Measurements from ENCODE around the gene EHMT1.

EHMT1 gene

GRCh38 chr9:137660144-137660543 lies 41.3 kb downstream of the EHMT1 start:
- H3K27ac ChIP-seq (ENCODE audit: low read depth in 2 of 2, low read length in 2 of 2), result no peak overlapping the region

GRCh38 chr9:137663584-137663983 lies 44.8 kb downstream of the EHMT1 start:
- H3K9me3 ChIP-seq (ENCODE audit: control insufficient read depth in 2 of 2, low read length in 2 of 2), result no peaks in the 10 kb centered on the region
- H3K36me3 ChIP-seq (ENCODE audit: control insufficient read depth in 2 of 2, insufficient read depth in 2 of 2, low read length in 2 of 2), result no peaks in the 10 kb centered on the region
- no peak overlapping the region for H3K4me3 ChIP-seq (ENCODE audit: low read length in 2 of 2)
- H3K9ac ChIP-seq (ENCODE audit: low read depth in 1 of 2, low read length in 2 of 2), result no peak overlapping the region
- H3K27ac ChIP-seq (ENCODE audit: low read depth in 2 of 2, low read length in 2 of 2), result no peak overlapping the region
- no peaks in the 10 kb centered on the region for H3K27me3 ChIP-seq (ENCODE audit: control insufficient read depth in 2 of 2, insufficient read depth in 2 of 2, low read length in 2 of 2)
- H3K4me1 ChIP-seq (ENCODE audit: control insufficient read depth in 2 of 2, insufficient read depth in 2 of 2, low read length in 2 of 2), result peaks cover 7 to 13% of the 10 kb centered on the region in 2 donors

More at GRCh38 chr9:137660144-137660543, 41.3 kb downstream of the EHMT1 start:
- Histone ChIP-seq H3K36me3 (ENCODE audit: control insufficient read depth in 2 of 2, insufficient read depth in 2 of 2, low read length in 2 of 2) (peaks cover 2 to 3% of the 10 kb centered on the region in 2 donors), H3K4me1 (ENCODE audit: control insufficient read depth in 2 of 2, insufficient read depth in 2 of 2, low read length in 2 of 2) (peaks cover 7 to 11% of the 10 kb centered on the region in 2 donors), H3K9me3 (ENCODE audit: control insufficient read depth in 2 of 2, low read length in 2 of 2) (no peaks in the 10 kb centered on the region), H3K4me3 (ENCODE audit: low read length in 2 of 2) (no peak overlapping the region), H3K27me3 (ENCODE audit: control insufficient read depth in 2 of 2, insufficient read depth in 2 of 2, low read length in 2 of 2) (no peaks in the 10 kb centered on the region), H3K9ac (ENCODE audit: low read depth in 1 of 2, low read length in 2 of 2) (no peak overlapping the region)

GRCh38 chr9:137664676-137665075 lies 45.9 kb downstream of the EHMT1 start:
- peak overlapping the region in 1 of 2 donors; percentile 23 for H3K27ac ChIP-seq (ENCODE audit: low read depth in 2 of 2, low read length in 2 of 2)

GRCh38 chr9:137665226-137665625 lies 46.4 kb downstream of the EHMT1 start:
- peaks cover 10 to 13% of the 10 kb centered on the region in 2 donors for H3K4me1 ChIP-seq (ENCODE audit: control insufficient read depth in 2 of 2, insufficient read depth in 2 of 2, low read length in 2 of 2)
- no peak overlapping the region for H3K27ac ChIP-seq (ENCODE audit: low read depth in 2 of 2, low read length in 2 of 2)
- H3K36me3 ChIP-seq (ENCODE audit: control insufficient read depth in 2 of 2, insufficient read depth in 2 of 2, low read length in 2 of 2), result peaks cover 4 to 5% of the 10 kb centered on the region in 2 donors
- no peak overlapping the region for H3K9ac ChIP-seq (ENCODE audit: low read depth in 1 of 2, low read length in 2 of 2)
- no peaks in the 10 kb centered on the region for H3K9me3 ChIP-seq (ENCODE audit: control insufficient read depth in 2 of 2, low read length in 2 of 2)
- H3K27me3 ChIP-seq (ENCODE audit: control insufficient read depth in 2 of 2, insufficient read depth in 2 of 2, low read length in 2 of 2), result no peaks in the 10 kb centered on the region
- H3K4me3 ChIP-seq (ENCODE audit: low read length in 2 of 2), result no peak overlapping the region

More at GRCh38 chr9:137664676-137665075, 45.9 kb downstream of the EHMT1 start:
- H3K9me3 ChIP-seq (ENCODE audit: control insufficient read depth in 2 of 2, low read length in 2 of 2), result no peaks in the 10 kb centered on the region
- no peaks in the 10 kb centered on the region for H3K27me3 ChIP-seq (ENCODE audit: control insufficient read depth in 2 of 2, insufficient read depth in 2 of 2, low read length in 2 of 2)
- no peak overlapping the region for H3K4me3 ChIP-seq (ENCODE audit: low read length in 2 of 2)
- peaks cover 4 to 5% of the 10 kb centered on the region in 2 donors for H3K36me3 ChIP-seq (ENCODE audit: control insufficient read depth in 2 of 2, insufficient read depth in 2 of 2, low read length in 2 of 2)
- no peak overlapping the region for H3K9ac ChIP-seq (ENCODE audit: low read depth in 1 of 2, low read length in 2 of 2)
- peaks cover 7 to 13% of the 10 kb centered on the region in 2 donors for H3K4me1 ChIP-seq (ENCODE audit: control insufficient read depth in 2 of 2, insufficient read depth in 2 of 2, low read length in 2 of 2)

GRCh38 chr9:137665697-137666512 lies 47.1 kb downstream of the EHMT1 start:
- H3K27me3 ChIP-seq (ENCODE audit: control insufficient read depth in 2 of 2, insufficient read depth in 2 of 2, low read length in 2 of 2), result no peaks in the 10 kb centered on the region
- H3K9me3 ChIP-seq (ENCODE audit: control insufficient read depth in 2 of 2, low read length in 2 of 2), result no peaks in the 10 kb centered on the region
- peaks cover 4 to 5% of the 10 kb centered on the region in 2 donors for H3K36me3 ChIP-seq (ENCODE audit: control insufficient read depth in 2 of 2, insufficient read depth in 2 of 2, low read length in 2 of 2)
- H3K27ac ChIP-seq (ENCODE audit: low read depth in 2 of 2, low read length in 2 of 2), result no peak overlapping the region
- H3K4me3 ChIP-seq (ENCODE audit: low read length in 2 of 2), result no peak overlapping the region
- H3K4me1 ChIP-seq (ENCODE audit: control insufficient read depth in 2 of 2, insufficient read depth in 2 of 2, low read length in 2 of 2), result peaks cover 16% of the 10 kb centered on the region in 2 donors
- H3K9ac ChIP-seq (ENCODE audit: low read depth in 1 of 2, low read length in 2 of 2), result peak overlapping the region in 1 of 2 donors; percentile 1

- Histone ChIP-seq H3K36me3 (ENCODE audit: control insufficient read depth in 2 of 2, insufficient read depth in 2 of 2, low read length in 2 of 2) (peaks cover 4 to 5% of the 10 kb centered on the region in 2 donors), H3K4me3 (ENCODE audit: low read length in 2 of 2) (no peak overlapping the region), H3K27me3 (ENCODE audit: control insufficient read depth in 2 of 2, insufficient read depth in 2 of 2, low read length in 2 of 2) (no peaks in the 10 kb centered on the region), H3K27ac (ENCODE audit: low read depth in 2 of 2, low read length in 2 of 2) (no peak overlapping the region), H3K4me1 (ENCODE audit: control insufficient read depth in 2 of 2, insufficient read depth in 2 of 2, low read length in 2 of 2) (peaks cover 16 to 17% of the 10 kb centered on the region in 2 donors), H3K9ac (ENCODE audit: low read depth in 1 of 2, low read length in 2 of 2) (no peak overlapping the region), H3K9me3 (ENCODE audit: control insufficient read depth in 2 of 2, low read length in 2 of 2) (no peaks in the 10 kb centered on the region)
Measured at GRCh38 chr9:137666513-137666822, 47.7 kb downstream of the EHMT1 start.

GRCh38 chr9:137666955-137667670 lies 48.3 kb downstream of the EHMT1 start:
- Histone ChIP-seq H3K4me1 (ENCODE audit: control insufficient read depth in 2 of 2, insufficient read depth in 2 of 2, low read length in 2 of 2) (peaks cover 16 to 17% of the 10 kb centered on the region in 2 donors), H3K36me3 (ENCODE audit: control insufficient read depth in 2 of 2, insufficient read depth in 2 of 2, low read length in 2 of 2) (peaks cover 4 to 5% of the 10 kb centered on the region in 2 donors), H3K9ac (ENCODE audit: low read depth in 1 of 2, low read length in 2 of 2) (no peak overlapping the region), H3K9me3 (ENCODE audit: control insufficient read depth in 2 of 2, low read length in 2 of 2) (no peaks in the 10 kb centered on the region), H3K27ac (ENCODE audit: low read depth in 2 of 2, low read length in 2 of 2) (no peak overlapping the region), H3K27me3 (ENCODE audit: control insufficient read depth in 2 of 2, insufficient read depth in 2 of 2, low read length in 2 of 2) (no peaks in the 10 kb centered on the region), H3K4me3 (ENCODE audit: low read length in 2 of 2) (no peak overlapping the region)

- Histone ChIP-seq H3K9me3 (ENCODE audit: control insufficient read depth in 2 of 2, low read length in 2 of 2) (no peaks in the 10 kb centered on the region), H3K27me3 (ENCODE audit: control insufficient read depth in 2 of 2, insufficient read depth in 2 of 2, low read length in 2 of 2) (no peaks in the 10 kb centered on the region), H3K36me3 (ENCODE audit: control insufficient read depth in 2 of 2, insufficient read depth in 2 of 2, low read length in 2 of 2) (peaks cover 4 to 5% of the 10 kb centered on the region in 2 donors), H3K9ac (ENCODE audit: low read depth in 1 of 2, low read length in 2 of 2) (no peak overlapping the region), H3K4me3 (ENCODE audit: low read length in 2 of 2) (no peak overlapping the region), H3K4me1 (ENCODE audit: control insufficient read depth in 2 of 2, insufficient read depth in 2 of 2, low read length in 2 of 2) (peaks cover 16 to 20% of the 10 kb centered on the region in 2 donors), H3K27ac (ENCODE audit: low read depth in 2 of 2, low read length in 2 of 2) (no peak overlapping the region)
Measured at GRCh38 chr9:137668203-137668602, 49.4 kb downstream of the EHMT1 start.

- Histone ChIP-seq H3K4me3 (ENCODE audit: low read length in 2 of 2) (no peak overlapping the region), H3K4me1 (ENCODE audit: control insufficient read depth in 2 of 2, insufficient read depth in 2 of 2, low read length in 2 of 2) (peaks cover 16 to 21% of the 10 kb centered on the region in 2 donors), H3K9ac (ENCODE audit: low read depth in 1 of 2, low read length in 2 of 2) (no peak overlapping the region), H3K36me3 (ENCODE audit: control insufficient read depth in 2 of 2, insufficient read depth in 2 of 2, low read length in 2 of 2) (peaks cover 4 to 5% of the 10 kb centered on the region in 2 donors), H3K27ac (ENCODE audit: low read depth in 2 of 2, low read length in 2 of 2) (no peak overlapping the region), H3K27me3 (ENCODE audit: control insufficient read depth in 2 of 2, insufficient read depth in 2 of 2, low read length in 2 of 2) (no peaks in the 10 kb centered on the region), H3K9me3 (ENCODE audit: control insufficient read depth in 2 of 2, low read length in 2 of 2) (no peaks in the 10 kb centered on the region)
Measured at GRCh38 chr9:137669261-137669672, 50.5 kb downstream of the EHMT1 start.
